Duodenal mucosa (tissue), 2 donors: ENCODE data around the gene DNAH17.

Experiments used
- H3K27ac ChIP-seq: one replicate; pipeline ENCODE4 v1.7.0; 2013; ENCODE audit warnings: low read depth, low read length
- H3K27me3 ChIP-seq, 2 donors: one replicate each; pipeline ENCODE4 v1.7.0; 2013; ENCODE audit warnings: low read length in 2 of 2, control low read depth in 1 of 2; ENCODE audit not compliant: insufficient read depth in 2 of 2, control insufficient read depth in 1 of 2
- H3K36me3 ChIP-seq, 2 donors: one replicate each; pipeline ENCODE4 v1.7.0; 2013; ENCODE audit warnings: low read length in 2 of 2, control low read depth in 1 of 2; ENCODE audit not compliant: insufficient read depth in 2 of 2, control insufficient read depth in 1 of 2
- H3K4me1 ChIP-seq, 2 donors: one replicate each; pipeline ENCODE4 v1.7.0; 2013; ENCODE audit warnings: low read length in 2 of 2, control low read depth in 1 of 2; ENCODE audit not compliant: insufficient read depth in 2 of 2, control insufficient read depth in 1 of 2
- H3K4me3 ChIP-seq, 2 donors: one replicate each; pipeline ENCODE4 v1.7.0; 2013; ENCODE audit warnings: low read length in 2 of 2, low read depth in 1 of 2
- H3K9ac ChIP-seq, 2 donors: one replicate each; pipeline ENCODE4 v1.7.0; 2013; ENCODE audit warnings: low read length in 2 of 2, low read depth in 1 of 2
- H3K9me3 ChIP-seq, 2 donors: one replicate each; pipeline ENCODE4 v1.7.0; 2013; ENCODE audit warnings: low read length in 2 of 2, control low read depth in 1 of 2; ENCODE audit not compliant: control insufficient read depth in 1 of 2

DNAH17 gene

GRCh38 chr17:78423961-78424675, 153.1 kb downstream of the DNAH17 start:
- H3K9ac ChIP-seq, result no peak overlapping the region
- peaks cover 40 to 70% of the 10 kb centered on the region in 2 donors for H3K36me3 ChIP-seq
- H3K4me1 ChIP-seq, result peaks cover 12 to 16% of the 10 kb centered on the region in 2 donors
- no peak overlapping the region for H3K27ac ChIP-seq
- no peak overlapping the region for H3K4me3 ChIP-seq
- H3K27me3 ChIP-seq, result no peaks in the 10 kb centered on the region
- H3K9me3 ChIP-seq, result no peaks in the 10 kb centered on the region

GRCh38 chr17:78422872-78423588, 154.2 kb downstream of the DNAH17 start:
- Histone ChIP-seq H3K36me3 (peaks cover 35 to 69% of the 10 kb centered on the region in 2 donors), H3K4me1 (peaks cover 12 to 16% of the 10 kb centered on the region in 2 donors), H3K27ac (no peak overlapping the region)

GRCh38 chr17:78422267-78422605, 155.0 kb downstream of the DNAH17 start:
- H3K9ac ChIP-seq, result no peak overlapping the region

More at GRCh38 chr17:78422872-78423588, 154.2 kb downstream of the DNAH17 start:
- H3K9ac ChIP-seq, result no peak overlapping the region
- H3K9me3 ChIP-seq, result no peaks in the 10 kb centered on the region
- H3K4me3 ChIP-seq, result no peak overlapping the region
- H3K27me3 ChIP-seq, result no peaks in the 10 kb centered on the region

GRCh38 chr17:78421534-78422266, 155.5 kb downstream of the DNAH17 start:
- Histone ChIP-seq H3K9me3 (no peaks in the 10 kb centered on the region), H3K4me3 (no peak overlapping the region), H3K27me3 (no peaks in the 10 kb centered on the region), H3K9ac (peak overlapping the region in 1 of 2 donors; percentile 25), H3K4me1 (peaks cover 22 to 25% of the 10 kb centered on the region in 2 donors), H3K27ac (no peak overlapping the region), H3K36me3 (peaks cover 28 to 65% of the 10 kb centered on the region in 2 donors)

More at GRCh38 chr17:78422267-78422605, 155.0 kb downstream of the DNAH17 start:
- Histone ChIP-seq H3K4me3 (no peak overlapping the region), H3K9me3 (no peaks in the 10 kb centered on the region), H3K27me3 (no peaks in the 10 kb centered on the region), H3K27ac (no peak overlapping the region), H3K4me1 (peaks cover 17 to 20% of the 10 kb centered on the region in 2 donors), H3K36me3 (peaks cover 34 to 68% of the 10 kb centered on the region in 2 donors)

GRCh38 chr17:78421084-78421533, 156.1 kb downstream of the DNAH17 start:
- H3K27me3 ChIP-seq, result no peaks in the 10 kb centered on the region
- no peak overlapping the region for H3K27ac ChIP-seq
- H3K4me1 ChIP-seq, result peaks cover 28 to 31% of the 10 kb centered on the region in 2 donors
- no peaks in the 10 kb centered on the region for H3K9me3 ChIP-seq
- no peak overlapping the region for H3K4me3 ChIP-seq
- peak overlapping the region in 1 of 2 donors; percentile 25 for H3K9ac ChIP-seq
- peaks cover 23 to 59% of the 10 kb centered on the region in 2 donors for H3K36me3 ChIP-seq

- no peak overlapping the region for H3K9ac ChIP-seq
- peaks cover 21 to 53% of the 10 kb centered on the region in 2 donors for H3K36me3 ChIP-seq
- H3K27me3 ChIP-seq, result no peaks in the 10 kb centered on the region
- H3K9me3 ChIP-seq, result no peaks in the 10 kb centered on the region
- no peak overlapping the region for H3K4me3 ChIP-seq
- peaks cover 32 to 37% of the 10 kb centered on the region in 2 donors for H3K4me1 ChIP-seq
- H3K27ac ChIP-seq, result no peak overlapping the region
Measured at GRCh38 chr17:78419970-78420815, 157.0 kb downstream of the DNAH17 start.

GRCh38 chr17:78418326-78419026, 158.7 kb downstream of the DNAH17 start:
- Histone ChIP-seq H3K27ac (no peak overlapping the region), H3K27me3 (no peaks in the 10 kb centered on the region), H3K4me3 (no peak overlapping the region), H3K9me3 (no peaks in the 10 kb centered on the region), H3K36me3 (peaks cover 9 to 37% of the 10 kb centered on the region in 2 donors), H3K4me1 (peaks cover 47 to 52% of the 10 kb centered on the region in 2 donors), H3K9ac (no peak overlapping the region)

GRCh38 chr17:78417531-78417909, 159.7 kb downstream of the DNAH17 start:
- Histone ChIP-seq H3K4me1 (peaks cover 55 to 62% of the 10 kb centered on the region in 2 donors), H3K9me3 (no peaks in the 10 kb centered on the region), H3K36me3 (peaks cover 9 to 37% of the 10 kb centered on the region in 2 donors), H3K4me3 (no peak overlapping the region), H3K27me3 (no peaks in the 10 kb centered on the region), H3K9ac (no peak overlapping the region), H3K27ac (peak overlapping the region; percentile 81)
